Memory B cell (primary cell): ENCODE data around the gene DCBLD1.

ENCODE experiments used
- ATAC-seq: fragments of 150-1000 bp; cut with Tn5 transposase; 2 replicates; pipeline ENCODE4 v1.10.0; 2021; ENCODE audit warnings: low read depth, mild to moderate bottlenecking, moderate library complexity
- DNase-seq, 2 donors: peaks; one replicate each; pipeline ENCODE4 v3.0.0; 2022; ENCODE audit warnings: low spot score in 2 of 2
- H3K27ac Mint-ChIP-seq: one replicate; pipeline ENCODE4 v1.8.0; 2022; ENCODE audit warnings: mild to moderate bottlenecking, moderate library complexity, mixed read lengths
- H3K27me3 Mint-ChIP-seq: one replicate; pipeline ENCODE4 v1.8.0; 2022; ENCODE audit warnings: mixed read lengths
- H3K36me3 Mint-ChIP-seq: one replicate; pipeline ENCODE4 v1.8.0; 2022; ENCODE audit warnings: mild to moderate bottlenecking, mixed read lengths
- H3K4me1 Mint-ChIP-seq: one replicate; pipeline ENCODE4 v1.8.0; 2022; ENCODE audit warnings: mixed read lengths
- H3K4me3 Mint-ChIP-seq: one replicate; pipeline ENCODE4 v1.8.0; 2022; ENCODE audit warnings: mild to moderate bottlenecking, moderate library complexity, mixed read lengths
- H3K9me3 Mint-ChIP-seq: one replicate; pipeline ENCODE4 v1.8.0; 2022; ENCODE audit warnings: mixed read lengths

DCBLD1 gene

DNA sequence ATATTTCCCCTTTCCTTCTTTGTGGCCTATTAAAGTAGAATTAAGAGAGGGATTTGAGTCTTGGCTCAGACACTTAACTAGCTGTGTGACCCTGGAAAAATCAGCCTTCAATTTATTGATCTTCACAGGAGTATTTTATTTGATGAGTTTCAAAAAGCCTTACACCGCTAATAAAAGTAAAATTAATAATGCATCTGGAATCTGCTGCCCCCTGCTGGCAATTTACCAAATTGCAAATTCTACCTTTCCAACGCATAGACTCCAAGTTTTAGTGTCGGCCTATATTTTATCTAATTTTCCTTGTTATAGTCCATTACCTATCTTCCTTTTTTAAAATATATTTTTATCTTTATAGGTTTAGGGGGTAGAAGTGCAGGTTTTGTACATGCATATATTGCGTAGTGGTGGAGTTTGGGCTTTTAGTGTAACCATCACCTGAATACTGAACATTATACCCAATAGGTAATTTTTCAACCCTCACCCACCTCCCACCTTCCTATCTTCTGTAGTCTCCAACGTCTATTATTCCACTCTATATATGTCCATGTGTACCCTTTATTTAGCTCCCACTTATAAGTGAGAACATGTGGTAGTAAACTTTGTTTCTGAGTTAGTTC lies 73.5 kb downstream of the DCBLD1 start:
- no peak overlapping the region for H3K4me3 Mint-ChIP-seq

DNA sequence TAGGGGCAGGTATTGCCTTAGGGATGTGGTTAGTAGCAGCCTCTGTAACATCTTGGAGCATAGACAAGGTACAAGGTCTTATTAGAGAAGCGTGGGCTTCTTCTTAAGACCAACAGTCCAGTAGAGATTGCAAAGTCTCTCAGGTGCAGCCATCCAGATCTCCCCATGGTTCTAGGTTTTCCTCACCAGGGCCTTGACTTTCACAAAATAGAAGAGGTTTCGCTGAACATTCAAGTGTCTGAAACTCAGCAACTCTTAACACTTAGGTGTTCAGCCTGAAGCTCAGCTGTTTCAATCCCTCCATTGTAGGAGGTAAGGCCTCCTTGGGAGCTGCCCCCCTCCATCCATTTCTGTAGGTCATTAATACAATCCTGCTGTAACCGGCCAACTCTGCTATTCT lies 75.5 kb downstream of the DCBLD1 start:
- H3K4me1 Mint-ChIP-seq = peaks cover 2% of the 10 kb centered on the region
- no peaks in the 10 kb centered on the region for H3K9me3 Mint-ChIP-seq
- no peak for DNase-seq
- no peak overlapping the region for H3K27ac Mint-ChIP-seq
- H3K27me3 Mint-ChIP-seq = peaks cover 3% of the 10 kb centered on the region
- peaks cover 3% of the 10 kb centered on the region for H3K36me3 Mint-ChIP-seq
- ATAC-seq = no peak
- no peak overlapping the region for H3K4me3 Mint-ChIP-seq

More for the DNA sequence above, 73.5 kb downstream of the DCBLD1 start:
- Mint-ChIP-seq H3K4me1 (peaks cover 2% of the 10 kb centered on the region), H3K36me3 (no peaks in the 10 kb centered on the region), H3K27me3 (peaks cover 3% of the 10 kb centered on the region), H3K27ac (no peak overlapping the region), H3K9me3 (no peaks in the 10 kb centered on the region)
- ATAC-seq = no peak
- DNase-seq = peak; percentile 48 to 55

DNA sequence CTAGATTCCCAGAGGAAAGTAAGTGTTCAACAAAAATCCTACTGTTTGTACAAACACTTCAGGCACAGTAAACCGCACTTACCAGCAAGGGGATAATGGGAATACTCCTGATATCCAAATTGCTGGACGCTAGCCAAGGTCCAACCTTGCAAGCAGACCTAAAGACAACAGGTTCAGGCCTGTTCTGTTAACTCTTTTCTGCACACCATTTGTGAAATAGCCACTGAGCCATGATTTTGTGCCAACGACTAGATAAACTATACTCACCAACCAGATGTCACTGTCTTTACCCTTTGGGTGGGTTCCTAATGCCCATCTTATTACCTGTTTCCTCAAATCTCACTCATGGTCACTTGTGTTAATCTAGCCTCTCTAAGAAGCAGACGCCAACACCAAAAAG lies 76.3 kb downstream of the DCBLD1 start:
- Mint-ChIP-seq H3K36me3 (peaks cover 6% of the 10 kb centered on the region), H3K27me3 (peaks cover 3% of the 10 kb centered on the region), H3K4me3 (no peak overlapping the region), H3K9me3 (no peaks in the 10 kb centered on the region), H3K27ac (no peak overlapping the region), H3K4me1 (peaks cover 2% of the 10 kb centered on the region)
- ATAC-seq (no peak), DNase-seq (no peak)

DNA sequence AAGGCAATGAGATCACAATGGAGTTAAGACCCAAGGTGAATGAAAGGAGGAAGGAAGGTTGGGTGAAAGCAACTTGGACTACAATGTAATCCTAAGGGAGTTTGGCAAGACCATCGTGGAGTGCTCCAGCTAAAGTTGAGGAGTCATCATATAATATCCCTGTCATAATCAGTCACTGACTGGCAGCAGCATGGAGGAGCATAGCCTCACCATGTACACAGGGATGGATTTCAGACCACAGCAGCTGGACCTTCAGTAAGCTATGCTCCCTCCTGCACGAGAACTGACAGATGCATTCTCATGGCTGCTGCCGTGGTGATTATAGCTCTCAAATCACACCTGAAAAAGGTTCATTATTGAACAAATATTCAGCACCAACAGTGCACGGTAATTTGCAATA lies 76.8 kb downstream of the DCBLD1 start:
- Mint-ChIP-seq H3K4me1 (peaks cover 2% of the 10 kb centered on the region), H3K27ac (no peak overlapping the region), H3K4me3 (no peak overlapping the region), H3K9me3 (no peaks in the 10 kb centered on the region), H3K36me3 (peaks cover 6% of the 10 kb centered on the region), H3K27me3 (peaks cover 3% of the 10 kb centered on the region)
- ATAC-seq (no peak), DNase-seq (no peak)

- Mint-ChIP-seq H3K9me3 (no peaks in the 10 kb centered on the region), H3K36me3 (peaks cover 6% of the 10 kb centered on the region), H3K27me3 (peaks cover 1% of the 10 kb centered on the region), H3K4me3 (no peak overlapping the region), H3K27ac (peak overlapping the region; percentile 21), H3K4me1 (peaks cover 2% of the 10 kb centered on the region)
- DNase-seq (no peak), ATAC-seq (no peak)
Observed at GRCh38 chr6:117561128-117561527, 78.7 kb downstream of the DCBLD1 start.

DNA sequence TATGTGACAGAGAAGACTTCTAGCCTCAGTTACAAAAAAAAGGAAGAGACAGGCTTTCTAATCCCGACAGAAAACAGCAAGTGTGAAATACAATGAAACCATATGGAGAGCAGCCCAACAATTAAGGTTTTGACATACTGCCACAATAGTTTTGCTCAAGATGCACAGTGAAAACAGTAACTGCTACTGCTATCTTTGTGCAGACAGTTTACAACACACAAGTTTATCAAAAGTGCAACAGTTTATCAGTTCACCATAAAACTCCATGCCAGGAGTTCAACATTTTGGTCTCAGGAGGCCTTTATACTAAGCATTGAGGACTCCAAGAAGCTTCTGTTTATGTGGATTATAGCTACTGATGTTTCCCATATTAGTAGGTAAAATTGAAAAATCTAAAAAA lies 82.2 kb downstream of the DCBLD1 start:
- Mint-ChIP-seq H3K27ac (no peak overlapping the region), H3K36me3 (peaks cover 11% of the 10 kb centered on the region), H3K4me3 (no peak overlapping the region), H3K27me3 (no peaks in the 10 kb centered on the region), H3K9me3 (no peaks in the 10 kb centered on the region), H3K4me1 (no peaks in the 10 kb centered on the region)
- DNase-seq (no peak), ATAC-seq (no peak)

GRCh38 chr6:117568247-117568646 lies 85.8 kb downstream of the DCBLD1 start:
- ATAC-seq = no peak
- H3K9me3 Mint-ChIP-seq = no peaks in the 10 kb centered on the region
- H3K27me3 Mint-ChIP-seq = no peaks in the 10 kb centered on the region
- no peaks in the 10 kb centered on the region for H3K4me1 Mint-ChIP-seq
- H3K36me3 Mint-ChIP-seq = peaks cover 18% of the 10 kb centered on the region
- no peak overlapping the region for H3K27ac Mint-ChIP-seq
- no peak overlapping the region for H3K4me3 Mint-ChIP-seq
- no peak for DNase-seq

DNA sequence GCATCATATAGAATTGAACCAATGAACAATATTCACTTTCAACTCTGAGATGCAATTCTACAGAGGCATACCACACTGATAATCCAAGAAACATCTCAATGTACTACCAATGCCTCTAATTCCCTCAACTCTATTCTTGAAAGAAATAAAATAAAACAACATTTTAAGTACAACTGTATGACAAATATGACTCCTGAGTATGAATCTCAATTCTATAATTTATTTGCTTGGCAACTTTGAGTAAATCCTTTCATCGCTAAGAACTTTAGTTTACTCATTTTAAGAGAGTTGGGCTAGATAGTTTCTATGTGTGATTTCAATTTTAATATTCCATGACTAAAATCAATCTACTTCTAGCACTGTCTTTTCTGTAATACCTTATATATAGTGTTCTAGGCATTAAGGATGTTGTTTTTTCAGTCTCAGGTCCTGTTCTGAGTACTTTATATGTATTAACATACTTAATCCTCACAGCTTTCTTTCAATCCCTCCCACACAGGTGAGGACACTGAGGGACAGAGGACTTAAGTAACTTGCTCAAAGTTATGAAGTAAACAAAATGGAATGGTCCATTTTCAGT lies 86.4 kb downstream of the DCBLD1 start:
- Mint-ChIP-seq H3K9me3 (no peaks in the 10 kb centered on the region), H3K36me3 (peaks cover 20% of the 10 kb centered on the region), H3K4me1 (no peaks in the 10 kb centered on the region), H3K4me3 (no peak overlapping the region), H3K27ac (no peak overlapping the region), H3K27me3 (no peaks in the 10 kb centered on the region)
- no peak for DNase-seq
- ATAC-seq = no peak

GRCh38 chr6:117573006-117573680 lies 90.7 kb downstream of the DCBLD1 start:
- H3K27ac Mint-ChIP-seq = no peak overlapping the region
- H3K4me3 Mint-ChIP-seq = no peak overlapping the region
- DNase-seq (no peak), ATAC-seq (no peak)
- H3K27me3 Mint-ChIP-seq = no peaks in the 10 kb centered on the region
- no peaks in the 10 kb centered on the region for H3K9me3 Mint-ChIP-seq
- H3K4me1 Mint-ChIP-seq = no peaks in the 10 kb centered on the region
- H3K36me3 Mint-ChIP-seq = peaks cover 19% of the 10 kb centered on the region

- ATAC-seq (no peak), DNase-seq (no peak)
- Mint-ChIP-seq H3K4me1 (no peaks in the 10 kb centered on the region), H3K9me3 (no peaks in the 10 kb centered on the region), H3K27me3 (no peaks in the 10 kb centered on the region), H3K4me3 (no peak overlapping the region), H3K27ac (no peak overlapping the region), H3K36me3 (peaks cover 17% of the 10 kb centered on the region)
Observed at GRCh38 chr6:117574198-117574597, 91.7 kb downstream of the DCBLD1 start.

DNA sequence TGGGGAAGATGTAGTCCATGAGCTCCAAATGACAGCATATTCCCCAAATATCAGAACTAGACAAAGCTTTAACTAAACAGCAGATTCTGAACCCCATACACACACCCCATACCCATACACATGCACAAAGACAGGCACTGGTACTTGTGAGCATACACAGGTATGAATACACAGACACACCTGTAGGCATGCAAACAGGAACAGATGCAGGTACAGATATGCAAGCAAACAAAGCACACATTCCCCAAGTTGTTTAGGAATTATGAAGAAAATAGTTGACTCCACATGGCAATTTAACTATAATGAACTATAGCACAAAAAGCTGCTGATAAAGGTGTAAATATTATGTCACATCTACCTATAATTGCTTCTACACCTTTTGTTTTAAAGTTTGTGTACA lies 103.2 kb downstream of the DCBLD1 start:
- DNase-seq (no peak), ATAC-seq (no peak)
- Mint-ChIP-seq H3K9me3 (no peaks in the 10 kb centered on the region), H3K4me3 (no peak overlapping the region), H3K4me1 (peaks cover 20% of the 10 kb centered on the region), H3K27ac (no peak overlapping the region), H3K27me3 (no peaks in the 10 kb centered on the region), H3K36me3 (peaks cover 19% of the 10 kb centered on the region)

GRCh38 chr6:117590447-117590846 lies 108.0 kb downstream of the DCBLD1 start:
- H3K4me1 Mint-ChIP-seq = peaks cover 11% of the 10 kb centered on the region
- no peaks in the 10 kb centered on the region for H3K27me3 Mint-ChIP-seq
- ATAC-seq = no peak
- no peak for DNase-seq
- H3K27ac Mint-ChIP-seq = no peak overlapping the region
- no peak overlapping the region for H3K4me3 Mint-ChIP-seq
- H3K36me3 Mint-ChIP-seq = peaks cover 12% of the 10 kb centered on the region
- no peaks in the 10 kb centered on the region for H3K9me3 Mint-ChIP-seq

- Mint-ChIP-seq H3K27me3 (no peaks in the 10 kb centered on the region), H3K36me3 (peaks cover 17% of the 10 kb centered on the region), H3K4me1 (peaks cover 13% of the 10 kb centered on the region), H3K27ac (peak overlapping the region; percentile 0), H3K4me3 (no peak overlapping the region), H3K9me3 (no peaks in the 10 kb centered on the region)
- ATAC-seq = no peak
- no peak for DNase-seq
Observed at GRCh38 chr6:117591405-117591804, 108.9 kb downstream of the DCBLD1 start.

DNA sequence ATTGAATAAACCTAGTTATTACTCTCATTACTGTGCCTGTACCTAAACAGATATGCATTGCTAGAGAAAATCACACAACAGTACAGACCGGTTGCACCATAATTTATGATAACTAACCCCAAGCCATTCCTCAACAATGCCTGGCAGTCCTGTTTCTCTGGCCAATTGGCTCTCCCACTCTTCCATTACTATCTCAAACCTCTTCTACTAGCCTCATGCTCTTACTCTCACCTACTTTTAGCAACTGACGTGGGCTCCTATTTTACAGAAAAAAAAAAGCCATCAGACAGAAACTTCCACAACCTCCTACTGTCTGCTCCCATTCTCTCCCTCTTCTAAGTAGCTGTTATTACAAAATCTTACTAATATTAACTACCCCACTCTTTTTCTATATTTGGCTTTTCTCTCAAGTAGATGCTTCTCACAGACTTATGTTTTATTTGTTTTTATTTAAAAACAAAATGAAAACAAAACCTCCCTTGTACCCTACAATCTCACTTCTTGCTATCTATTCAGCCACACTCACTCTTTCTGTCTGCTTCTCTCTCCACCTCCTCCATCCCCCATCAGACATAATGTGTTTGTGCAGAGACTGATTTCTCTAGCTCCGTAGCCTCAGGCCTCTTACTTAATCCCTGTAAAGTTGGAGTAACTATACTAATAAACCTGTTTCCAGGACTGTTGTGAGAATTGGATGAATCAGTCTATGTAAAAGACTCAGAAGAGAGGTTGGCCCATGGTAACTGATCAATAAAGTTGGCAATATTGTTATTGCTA lies 110.7 kb downstream of the DCBLD1 start:
- no peaks in the 10 kb centered on the region for H3K9me3 Mint-ChIP-seq
- no peak for DNase-seq
- peaks cover 9% of the 10 kb centered on the region for H3K4me1 Mint-ChIP-seq
- H3K27me3 Mint-ChIP-seq = no peaks in the 10 kb centered on the region
- no peak overlapping the region for H3K27ac Mint-ChIP-seq
- H3K4me3 Mint-ChIP-seq = no peak overlapping the region
- ATAC-seq = no peak
- H3K36me3 Mint-ChIP-seq = peaks cover 15% of the 10 kb centered on the region
